AG09309 (cell line): ENCODE results near the gene ADAMTS6.
"Not testable (repeated sequence)": the region's sequence is repeated elsewhere in the genome, so short reads cannot be mapped to it uniquely, and the experiment has no call there.

Experiments
- DNase-seq: peaks from one replicate; pipeline ENCODE4 v3.0.0-alpha.2; 2010; ENCODE audit warnings: low read depth
- H3K4me3 ChIP-seq: 2 replicates; pipeline ENCODE4 v1.5.1; 2011; ENCODE audit warnings: mild to moderate bottlenecking, low read depth, low read length, moderate library complexity; ENCODE audit not compliant: control insufficient read depth
- TF ChIP-seq, protein P1 (sequence below): IDR thresholded peaks from 2 replicates; pipeline ENCODE4 v1.5.1; 2011; ENCODE audit warnings: mild to moderate bottlenecking, low read depth, low read length, inconsistent platforms; ENCODE audit not compliant: insufficient read depth, control insufficient read depth; ENCODE audit errors: missing control alignments

Gene ADAMTS6

DNA sequence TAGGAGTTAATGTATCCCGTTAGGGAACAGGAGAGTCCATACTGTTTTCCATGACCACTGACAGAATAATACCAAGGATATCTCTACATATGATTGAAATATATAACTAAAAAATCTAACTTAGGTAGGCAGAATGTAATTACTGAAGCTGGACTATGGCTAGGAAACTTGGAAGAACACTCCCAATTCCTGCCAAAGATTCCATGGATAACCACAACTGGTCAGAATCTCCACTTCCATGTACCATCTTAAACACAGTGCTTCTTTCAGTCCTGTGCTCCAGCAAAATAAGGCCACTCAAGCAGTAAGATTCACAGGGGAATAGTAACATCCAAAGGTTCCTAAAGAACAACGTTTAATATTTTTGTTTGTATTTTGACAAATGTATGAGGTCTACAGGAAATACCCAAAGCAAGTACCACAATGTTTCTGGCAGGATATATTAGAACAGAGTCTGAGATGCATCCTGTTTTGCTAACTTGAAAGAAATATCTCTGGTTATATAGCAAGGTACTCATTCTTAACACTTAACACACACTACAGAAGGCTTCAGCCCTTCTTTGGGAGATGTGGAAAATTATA lies 295.0 kb downstream of the ADAMTS6 start:
- no peak overlapping the region for H3K4me3 ChIP-seq
- no peak for DNase-seq
- TF ChIP-seq, protein P1, sequence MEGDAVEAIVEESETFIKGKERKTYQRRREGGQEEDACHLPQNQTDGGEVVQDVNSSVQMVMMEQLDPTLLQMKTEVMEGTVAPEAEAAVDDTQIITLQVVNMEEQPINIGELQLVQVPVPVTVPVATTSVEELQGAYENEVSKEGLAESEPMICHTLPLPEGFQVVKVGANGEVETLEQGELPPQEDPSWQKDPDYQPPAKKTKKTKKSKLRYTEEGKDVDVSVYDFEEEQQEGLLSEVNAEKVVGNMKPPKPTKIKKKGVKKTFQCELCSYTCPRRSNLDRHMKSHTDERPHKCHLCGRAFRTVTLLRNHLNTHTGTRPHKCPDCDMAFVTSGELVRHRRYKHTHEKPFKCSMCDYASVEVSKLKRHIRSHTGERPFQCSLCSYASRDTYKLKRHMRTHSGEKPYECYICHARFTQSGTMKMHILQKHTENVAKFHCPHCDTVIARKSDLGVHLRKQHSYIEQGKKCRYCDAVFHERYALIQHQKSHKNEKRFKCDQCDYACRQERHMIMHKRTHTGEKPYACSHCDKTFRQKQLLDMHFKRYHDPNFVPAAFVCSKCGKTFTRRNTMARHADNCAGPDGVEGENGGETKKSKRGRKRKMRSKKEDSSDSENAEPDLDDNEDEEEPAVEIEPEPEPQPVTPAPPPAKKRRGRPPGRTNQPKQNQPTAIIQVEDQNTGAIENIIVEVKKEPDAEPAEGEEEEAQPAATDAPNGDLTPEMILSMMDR, result no peak

DNA sequence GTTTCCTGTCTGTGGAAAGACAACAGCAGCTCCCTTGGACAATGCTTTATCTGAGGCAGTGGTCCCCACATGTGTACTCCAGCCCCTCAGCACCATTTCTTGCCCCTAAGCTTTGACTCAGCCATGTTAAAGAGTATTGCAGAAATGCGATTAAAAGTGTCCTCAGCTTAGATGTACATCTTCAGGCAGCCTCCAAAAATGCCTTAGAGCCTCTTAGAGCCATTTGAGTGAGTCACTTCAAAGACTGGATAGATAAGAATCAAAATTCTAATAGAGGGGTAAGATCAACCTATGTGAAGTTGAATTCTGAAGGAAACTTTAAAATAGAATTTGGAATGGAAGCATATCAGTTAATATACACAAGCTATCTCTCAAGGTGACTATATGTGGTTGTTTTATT lies 296.3 kb downstream of the ADAMTS6 start:
- DNase-seq, result no peak
- no peak overlapping the region for H3K4me3 ChIP-seq
- TF ChIP-seq, protein P1, result no peak

DNA sequence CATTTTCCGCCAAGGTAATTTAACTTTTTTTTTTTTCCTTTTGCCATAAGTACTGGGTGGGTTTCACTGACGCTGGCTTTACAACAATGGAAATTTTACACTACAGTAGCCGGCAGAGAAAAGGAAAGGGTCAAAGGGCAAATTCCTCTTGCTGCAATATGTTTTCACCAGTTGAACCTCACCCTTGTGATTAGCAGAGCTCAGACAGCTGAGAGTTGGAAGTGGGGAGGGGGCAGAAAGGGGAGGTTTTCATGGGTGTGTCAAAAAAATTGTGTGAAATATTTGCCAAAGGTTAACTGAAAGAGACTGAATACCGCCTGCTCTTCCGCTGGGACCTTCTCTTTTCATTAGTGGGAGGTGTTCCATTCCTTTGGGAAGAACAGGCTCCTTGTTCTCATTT lies 296.9 kb downstream of the ADAMTS6 start:
- TF ChIP-seq, protein P1, result no peak

DNA sequence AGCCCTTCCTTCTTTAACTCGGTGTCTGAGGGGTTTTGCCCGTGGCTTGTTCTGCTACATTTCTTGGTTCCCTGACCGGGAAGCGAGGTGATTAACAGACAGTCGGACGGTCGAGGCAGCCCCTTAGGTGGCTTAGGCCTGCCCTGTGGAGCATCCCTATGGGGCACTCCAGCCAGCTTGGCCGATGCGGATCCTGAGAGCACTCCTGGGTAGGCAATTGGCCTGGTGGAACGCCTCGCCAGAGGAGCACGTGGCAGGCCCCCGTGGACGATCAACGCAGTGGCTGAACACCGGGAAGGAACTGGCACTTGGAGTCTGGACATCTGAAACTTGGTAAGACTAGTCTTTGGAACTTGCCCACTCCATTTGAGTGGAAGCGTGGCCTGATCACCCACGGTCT lies 307.5 kb downstream of the ADAMTS6 start:
- DNase-seq, H3K4me3 ChIP-seq: not testable (repeated sequence)

More for the DNA sequence above, 296.9 kb downstream of the ADAMTS6 start:
- DNase-seq, result no peak
- H3K4me3 ChIP-seq, result no peak overlapping the region

DNA sequence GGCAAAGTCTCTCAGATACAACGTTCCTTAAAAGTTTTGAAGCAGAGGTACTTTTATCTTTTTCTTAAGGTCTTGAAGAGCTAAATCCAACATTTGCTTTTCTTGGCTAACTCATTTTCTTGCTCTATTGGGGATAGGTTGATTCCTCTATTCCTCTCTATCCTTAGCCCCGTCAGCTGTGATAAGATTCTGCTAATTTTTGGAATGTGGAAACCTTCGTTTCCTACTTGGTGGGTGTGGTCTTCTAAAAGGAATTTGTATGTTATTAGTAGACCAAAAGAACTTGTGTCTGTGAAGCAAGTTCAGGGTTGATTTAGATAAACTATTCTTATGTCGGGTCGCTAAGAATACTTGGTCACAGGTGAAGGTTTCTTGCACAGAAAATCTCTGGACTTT lies 308.6 kb downstream of the ADAMTS6 start:
- DNase-seq, result no peak
- H3K4me3 ChIP-seq, result no peak overlapping the region
- TF ChIP-seq, protein P1, result no peak

DNA sequence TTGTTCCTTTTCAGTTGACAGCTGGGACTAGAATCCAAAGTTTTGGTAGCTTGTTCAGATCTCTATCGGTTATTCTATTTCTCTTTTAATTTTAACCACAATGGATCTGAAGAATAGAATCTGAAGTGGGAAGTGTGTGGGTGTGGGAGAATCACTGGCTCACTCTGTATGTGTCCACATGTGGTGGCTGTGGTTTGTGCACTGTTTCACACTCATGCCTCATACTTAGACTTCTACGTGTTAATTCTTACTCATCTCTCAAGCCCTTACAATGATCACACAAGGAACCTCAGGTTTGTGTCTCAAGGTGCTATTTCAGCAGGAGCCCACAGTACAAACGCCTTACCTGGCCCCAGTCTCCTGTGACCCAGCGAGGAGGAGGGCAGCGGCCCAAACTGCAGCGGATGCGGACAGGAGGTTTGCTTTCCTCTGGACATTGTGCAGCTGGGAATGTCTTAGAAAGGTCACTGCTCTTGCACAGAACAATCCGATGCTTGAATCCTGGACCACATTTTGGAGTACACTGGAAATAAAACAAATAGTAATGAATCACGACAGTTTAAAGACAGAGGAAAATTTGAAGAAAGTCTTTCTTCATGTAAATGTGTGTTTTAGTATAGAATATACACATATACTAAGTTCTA lies 309.1 kb downstream of the ADAMTS6 start:
- TF ChIP-seq, protein P1, result no peak
- no peak overlapping the region for H3K4me3 ChIP-seq
- peak; percentile 70 for DNase-seq

DNA sequence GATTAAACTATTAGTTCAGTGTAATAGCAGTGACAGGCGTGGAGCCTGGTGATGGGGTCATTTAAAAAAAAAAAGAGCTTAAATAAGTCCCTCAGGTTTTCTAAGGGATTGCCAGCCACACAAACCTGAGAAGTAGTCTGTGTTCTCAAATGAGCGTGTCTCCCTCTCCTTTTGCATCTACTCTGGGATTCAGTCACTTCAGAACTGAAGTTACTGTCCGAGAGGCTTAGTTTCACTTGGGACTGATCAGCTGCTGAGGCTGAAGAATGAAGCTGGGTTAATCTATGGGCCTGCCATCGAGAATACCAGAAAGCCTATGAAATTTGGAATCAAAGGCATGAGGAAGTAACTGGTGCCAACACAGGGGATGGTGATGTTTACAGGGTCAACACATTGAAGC lies 310.1 kb downstream of the ADAMTS6 start:
- no peak overlapping the region for H3K4me3 ChIP-seq
- DNase-seq, result no peak
- TF ChIP-seq, protein P1, result no peak
